Mucosa of rectum (tissue), 2 donors: ENCODE measurements around the gene PPDPF.
"Not testable (repeated sequence)": the region's sequence is repeated elsewhere in the genome, so short reads cannot be mapped to it uniquely, and the experiment has no call there.

ENCODE experiments used
- H3K27ac ChIP-seq, 2 donors: one replicate each; pipeline ENCODE4 v1.7.0; 2013; ENCODE audit warnings: inconsistent platforms in 2 of 2, low read depth in 2 of 2, low read length in 2 of 2
- H3K27me3 ChIP-seq, 2 donors: one replicate each; pipeline ENCODE4 v1.7.0; 2013; ENCODE audit warnings: low read length in 2 of 2; ENCODE audit not compliant: control insufficient read depth in 2 of 2, insufficient read depth in 2 of 2
- H3K36me3 ChIP-seq, 2 donors: one replicate each; pipeline ENCODE4 v1.7.0; 2013; ENCODE audit warnings: low read length in 2 of 2; ENCODE audit not compliant: control insufficient read depth in 2 of 2, insufficient read depth in 2 of 2
- H3K4me1 ChIP-seq, 2 donors: one replicate each; pipeline ENCODE4 v1.7.0; 2013; ENCODE audit warnings: low read length in 2 of 2, mild to moderate bottlenecking in 1 of 2; ENCODE audit not compliant: control insufficient read depth in 2 of 2, insufficient read depth in 2 of 2
- H3K4me3 ChIP-seq, 2 donors: one replicate each; pipeline ENCODE4 v1.7.0; 2013; ENCODE audit warnings: low read length in 2 of 2
- H3K9ac ChIP-seq, 2 donors: one replicate each; pipeline ENCODE4 v1.7.0; 2013; ENCODE audit warnings: low read length in 2 of 2, low read depth in 1 of 2, mild to moderate bottlenecking in 1 of 2
- H3K9me3 ChIP-seq, 2 donors: one replicate each; pipeline ENCODE4 v1.7.0; 2013; ENCODE audit warnings: low read length in 2 of 2; ENCODE audit not compliant: control insufficient read depth in 2 of 2
- donor health status: healthy.
- donor health status: Normal muscosa, but diverticular disease.

PPDPF gene

DNA sequence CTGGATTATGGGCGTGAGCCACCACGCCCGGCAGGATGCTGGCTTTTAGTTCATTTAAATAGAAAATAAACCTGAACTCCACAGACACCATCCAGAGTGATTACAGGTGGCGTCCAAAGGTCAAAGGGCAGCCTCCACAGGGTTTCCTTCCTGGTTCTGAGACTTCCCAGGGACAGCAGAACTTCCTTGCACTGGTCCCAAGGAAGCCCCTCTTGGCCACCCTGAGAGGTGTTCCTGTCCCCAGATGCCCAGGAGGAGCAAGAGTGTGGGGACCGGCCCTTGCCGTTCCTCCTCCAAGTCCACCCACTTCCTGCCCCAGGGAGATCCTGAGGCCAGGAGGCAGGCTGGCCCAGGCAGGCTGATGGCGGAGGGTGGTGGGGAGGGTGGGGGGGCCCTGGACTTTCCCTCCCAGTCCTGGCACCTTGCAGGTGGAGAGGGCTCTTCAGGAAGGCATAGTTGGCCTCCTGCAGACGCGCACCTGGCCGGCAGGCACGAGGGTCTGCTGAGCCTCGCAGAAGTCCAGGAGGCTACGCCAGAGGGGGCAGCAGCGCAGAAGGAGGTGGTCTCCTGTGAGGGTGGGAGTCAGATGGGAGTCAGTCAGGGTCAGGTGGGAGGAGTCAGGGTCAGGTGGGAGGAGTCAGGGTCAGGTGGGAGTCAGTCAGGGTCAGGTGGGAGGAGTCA lies 38.4 kb downstream of the PPDPF start:
- no peaks in the 10 kb centered on the region for H3K27me3 ChIP-seq
- peaks cover 18 to 25% of the 10 kb centered on the region in 2 donors for H3K36me3 ChIP-seq
- H3K9me3 ChIP-seq: no peaks in the 10 kb centered on the region
- no peak overlapping the region for H3K27ac ChIP-seq
- no peak overlapping the region for H3K4me3 ChIP-seq
- peaks cover 0 to 2% of the 10 kb centered on the region in 2 donors for H3K4me1 ChIP-seq
- H3K9ac ChIP-seq: no peak overlapping the region

DNA sequence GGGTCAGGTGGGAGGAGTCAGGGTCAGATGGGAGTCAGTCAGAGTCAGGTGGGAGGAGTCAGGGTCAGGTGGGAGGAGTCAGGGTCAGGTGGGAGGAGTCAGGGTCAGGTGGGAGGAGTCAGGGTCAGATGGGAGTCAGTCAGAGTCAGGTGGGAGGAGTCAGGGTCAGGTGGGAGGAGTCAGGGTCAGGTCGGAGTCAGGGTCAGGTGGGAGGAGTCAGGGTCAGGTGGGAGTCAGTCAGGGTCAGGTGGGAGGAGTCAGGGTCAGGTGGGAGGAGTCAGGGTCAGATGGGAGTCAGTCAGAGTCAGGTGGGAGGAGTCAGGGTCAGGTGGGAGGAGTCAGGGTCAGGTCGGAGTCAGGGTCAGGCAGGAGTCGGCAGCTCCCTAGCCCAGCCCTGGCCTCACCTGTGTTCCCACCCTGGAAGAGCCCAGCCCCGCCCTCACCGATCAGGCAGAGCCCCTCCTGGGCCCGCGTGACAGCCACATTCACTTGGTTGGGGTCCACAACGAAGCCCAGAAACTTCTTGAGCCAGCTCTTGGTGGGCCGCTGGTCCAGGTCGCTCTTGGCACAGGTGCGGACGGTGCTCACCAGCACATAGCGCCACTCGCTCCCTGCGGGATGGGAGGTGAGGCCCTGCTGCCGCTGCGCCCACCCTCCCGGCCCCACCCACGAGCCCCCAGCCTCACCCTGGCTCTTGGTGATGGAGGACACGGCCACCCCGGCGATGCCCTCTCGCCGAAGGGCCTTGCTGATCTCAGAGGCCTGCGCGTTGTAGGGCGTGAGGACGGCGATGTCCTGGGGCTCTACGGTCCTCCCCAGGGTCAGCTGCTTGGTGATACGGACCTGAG lies 39.1 kb downstream of the PPDPF start:
- not testable (repeated sequence) for H3K27ac ChIP-seq, H3K27me3 ChIP-seq, H3K9me3 ChIP-seq, H3K4me1 ChIP-seq, H3K9ac ChIP-seq, H3K4me3 ChIP-seq
- peaks cover 22 to 31% of the 10 kb centered on the region in 2 donors for H3K36me3 ChIP-seq

DNA sequence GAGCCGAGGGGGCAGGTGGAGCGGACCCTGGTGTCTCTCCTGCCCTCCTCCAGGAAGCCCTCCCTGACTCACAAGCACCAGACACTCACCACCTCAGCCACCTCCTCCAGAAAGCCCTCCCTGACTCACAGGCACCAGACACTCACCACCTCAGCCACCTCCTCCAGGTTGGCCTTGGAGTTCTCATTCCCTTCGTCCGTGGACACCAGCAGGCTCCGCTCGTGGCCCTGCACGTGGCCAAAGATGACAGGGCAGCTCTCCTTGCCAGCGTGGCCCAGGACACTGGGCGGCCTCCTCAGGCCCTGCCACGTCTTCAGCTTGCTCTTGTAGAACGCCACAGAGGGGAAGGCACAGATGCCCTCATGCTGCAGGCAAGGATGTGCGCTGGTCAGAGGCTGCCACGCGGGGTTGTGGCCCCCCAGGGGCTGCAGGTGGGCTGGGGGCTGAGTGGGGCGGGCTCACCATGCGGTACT lies 39.8 kb downstream of the PPDPF start:
- no peaks in the 10 kb centered on the region for H3K9me3 ChIP-seq
- H3K4me3 ChIP-seq: no peak overlapping the region
- H3K36me3 ChIP-seq: peaks cover 23 to 35% of the 10 kb centered on the region in 2 donors
- H3K4me1 ChIP-seq: peaks cover 0 to 2% of the 10 kb centered on the region in 2 donors
- H3K27me3 ChIP-seq: no peaks in the 10 kb centered on the region
- H3K27ac ChIP-seq: no peak overlapping the region
- no peak overlapping the region for H3K9ac ChIP-seq

DNA sequence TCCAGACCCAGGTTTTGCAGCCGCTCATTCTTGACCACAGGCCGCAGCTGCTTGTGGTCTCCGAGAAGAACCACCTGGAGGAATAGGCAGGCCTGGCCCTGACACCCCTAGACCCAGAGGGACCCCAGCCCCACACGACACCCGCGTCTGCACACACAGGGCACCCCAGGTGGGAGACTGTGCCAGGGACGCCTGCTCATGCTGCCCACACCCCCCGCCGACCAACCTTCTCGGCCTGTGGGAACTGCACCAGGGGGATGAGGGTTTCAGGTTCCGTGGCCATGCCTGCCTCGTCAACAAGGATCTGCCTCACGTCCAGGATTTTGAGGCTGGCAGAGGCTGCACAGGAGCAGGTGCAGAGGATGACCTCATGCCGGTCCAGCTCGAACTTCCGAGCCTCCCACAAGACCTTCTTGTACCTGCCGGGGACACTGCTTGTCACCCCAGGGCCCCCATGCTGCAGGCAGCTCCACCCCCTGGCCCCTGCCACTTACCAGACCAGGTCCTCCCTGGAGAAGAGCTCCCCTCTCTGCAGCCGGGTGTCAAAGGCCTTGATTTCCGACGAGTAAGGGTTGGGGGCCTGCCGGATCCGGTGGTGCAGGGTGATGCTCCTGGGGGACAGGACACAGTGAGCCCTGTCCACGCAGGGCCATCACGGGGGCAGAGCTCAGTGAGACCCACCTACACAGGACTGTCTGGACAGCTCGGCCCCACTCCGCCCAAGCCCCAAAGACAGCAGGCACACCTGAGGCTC lies 40.5 kb downstream of the PPDPF start:
- H3K4me3 ChIP-seq: no peak overlapping the region
- H3K36me3 ChIP-seq: peaks cover 29 to 35% of the 10 kb centered on the region in 2 donors

DNA sequence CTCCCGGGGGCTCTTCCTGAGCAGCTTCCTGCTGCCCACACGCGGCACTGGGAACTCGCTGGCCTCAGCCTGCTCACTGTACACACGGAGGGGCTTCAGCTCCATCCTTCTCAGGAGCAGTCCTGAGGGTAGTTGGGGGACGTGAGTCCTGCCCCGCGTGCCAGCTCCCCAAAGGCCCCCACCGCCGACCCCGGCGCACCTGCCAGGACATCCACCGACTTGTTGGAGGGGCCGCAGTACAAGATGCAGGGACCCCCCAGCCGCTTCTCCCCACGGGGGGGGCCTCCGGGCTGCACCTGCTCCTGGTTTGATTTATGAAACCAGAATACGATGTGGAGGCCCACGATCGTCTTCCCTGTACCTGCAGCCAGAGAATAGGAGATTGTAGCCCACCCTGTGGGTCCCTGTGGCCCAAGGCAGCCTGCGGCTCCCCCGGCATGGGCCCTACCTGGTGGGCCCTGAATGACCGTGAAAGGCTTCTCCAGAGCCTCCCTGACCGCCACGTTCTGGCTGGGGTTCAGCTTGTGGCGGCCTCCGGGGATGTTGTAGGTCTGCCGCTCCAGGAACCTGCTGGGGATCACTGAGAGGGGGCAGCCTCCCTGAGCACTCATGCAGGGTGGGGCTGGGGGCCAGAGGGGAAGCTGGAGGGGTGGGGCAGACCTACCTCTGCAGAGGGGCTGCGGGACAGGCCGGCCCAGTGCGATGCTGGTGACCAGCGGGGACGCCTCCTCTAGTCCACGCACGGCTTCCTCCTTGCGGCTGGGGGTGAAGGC lies 41.2 kb downstream of the PPDPF start:
- Histone ChIP-seq H3K27ac (no peak overlapping the region), H3K27me3 (no peaks in the 10 kb centered on the region), H3K36me3 (peaks cover 30 to 35% of the 10 kb centered on the region in 2 donors), H3K9ac (no peak overlapping the region), H3K9me3 (no peaks in the 10 kb centered on the region), H3K4me3 (no peak overlapping the region), H3K4me1 (peaks cover 0 to 2% of the 10 kb centered on the region in 2 donors)

More for the DNA sequence above, 40.5 kb downstream of the PPDPF start:
- no peak overlapping the region for H3K27ac ChIP-seq
- H3K9me3 ChIP-seq: no peaks in the 10 kb centered on the region
- H3K27me3 ChIP-seq: no peaks in the 10 kb centered on the region
- H3K4me1 ChIP-seq: peaks cover 0 to 2% of the 10 kb centered on the region in 2 donors
- no peak overlapping the region for H3K9ac ChIP-seq

DNA sequence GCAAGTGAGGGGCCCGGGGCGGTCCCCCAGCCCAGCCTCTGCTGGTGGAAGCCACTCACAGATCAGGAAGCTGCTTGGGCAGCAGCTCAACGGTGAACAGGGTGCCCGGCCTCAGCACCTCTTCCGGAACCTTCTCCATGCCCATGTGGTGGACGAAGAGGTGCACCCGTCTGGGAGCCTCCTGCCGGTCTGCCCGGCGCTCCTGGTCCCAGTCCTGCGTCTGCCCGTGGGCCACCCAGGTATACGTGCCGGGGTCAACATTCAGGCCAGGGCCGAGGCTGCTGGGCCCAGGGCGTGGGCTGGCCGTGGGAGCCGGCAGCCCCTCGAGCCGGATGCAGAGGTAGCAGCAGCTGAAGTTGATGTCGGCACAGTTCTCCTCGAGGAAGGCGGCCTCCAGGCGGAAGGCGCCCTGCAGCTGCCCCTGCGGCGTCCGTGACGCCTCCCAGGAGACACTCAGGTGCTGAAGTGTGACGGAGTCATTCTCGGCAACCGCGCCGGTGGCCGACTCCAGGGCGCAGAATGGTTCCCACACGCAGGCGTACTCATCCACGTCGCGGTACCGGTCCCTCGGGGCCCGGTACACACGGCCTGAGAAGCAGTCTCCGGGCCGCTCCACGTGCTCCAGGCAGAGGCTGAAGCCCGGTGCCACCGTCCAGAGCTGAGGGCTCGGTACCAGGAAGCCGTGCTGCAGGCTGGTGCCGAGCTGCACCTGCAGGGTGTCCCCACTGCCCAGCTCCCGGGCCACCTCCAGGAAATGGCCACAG lies 42.1 kb downstream of the PPDPF start:
- Histone ChIP-seq H3K27me3 (no peaks in the 10 kb centered on the region), H3K4me3 (no peak overlapping the region), H3K27ac (no peak overlapping the region), H3K9ac (no peak overlapping the region), H3K4me1 (peaks cover 0 to 2% of the 10 kb centered on the region in 2 donors), H3K9me3 (no peaks in the 10 kb centered on the region), H3K36me3 (peaks cover 30 to 35% of the 10 kb centered on the region in 2 donors)

DNA sequence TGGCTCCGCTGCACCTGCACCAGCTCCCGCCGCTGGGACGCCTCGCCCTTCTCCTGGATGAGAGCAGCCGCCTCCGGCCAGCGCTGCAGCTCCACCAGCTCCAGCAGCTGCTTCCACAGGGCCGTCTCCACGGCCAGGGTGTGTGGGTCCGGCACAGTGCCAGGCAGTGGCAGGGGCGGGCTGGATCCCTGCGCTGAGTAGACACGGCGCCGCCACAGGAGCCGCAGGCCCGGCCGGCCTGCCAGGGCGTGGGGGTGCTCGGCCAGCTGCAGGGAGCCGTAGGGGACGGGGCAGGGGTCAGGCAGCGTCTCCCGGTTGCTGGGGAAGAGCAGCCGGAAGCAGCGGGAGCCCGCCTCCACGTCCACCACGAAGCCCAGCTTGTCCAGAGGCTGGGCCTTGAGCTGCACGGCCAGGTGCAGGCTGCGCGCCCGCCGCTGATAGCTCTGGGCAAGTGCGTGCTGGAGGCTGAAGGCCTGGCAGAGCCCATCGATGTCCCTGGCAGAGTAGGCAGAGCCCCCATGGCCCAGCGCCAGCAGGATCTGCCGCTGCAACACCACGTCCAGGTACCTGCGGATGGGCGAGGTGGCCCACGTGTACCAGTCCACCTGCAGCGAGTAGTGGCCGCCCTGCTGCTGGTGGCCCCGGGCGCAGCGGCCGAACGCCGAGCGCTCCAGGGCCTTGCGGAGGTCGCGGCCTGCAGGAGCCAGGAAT lies 42.8 kb downstream of the PPDPF start:
- Histone ChIP-seq H3K4me3 (no peak overlapping the region), H3K36me3 (peaks cover 30 to 35% of the 10 kb centered on the region in 2 donors), H3K9ac (no peak overlapping the region), H3K27ac (no peak overlapping the region), H3K9me3 (no peaks in the 10 kb centered on the region), H3K4me1 (peaks cover 0 to 4% of the 10 kb centered on the region in 2 donors), H3K27me3 (no peaks in the 10 kb centered on the region)

DNA sequence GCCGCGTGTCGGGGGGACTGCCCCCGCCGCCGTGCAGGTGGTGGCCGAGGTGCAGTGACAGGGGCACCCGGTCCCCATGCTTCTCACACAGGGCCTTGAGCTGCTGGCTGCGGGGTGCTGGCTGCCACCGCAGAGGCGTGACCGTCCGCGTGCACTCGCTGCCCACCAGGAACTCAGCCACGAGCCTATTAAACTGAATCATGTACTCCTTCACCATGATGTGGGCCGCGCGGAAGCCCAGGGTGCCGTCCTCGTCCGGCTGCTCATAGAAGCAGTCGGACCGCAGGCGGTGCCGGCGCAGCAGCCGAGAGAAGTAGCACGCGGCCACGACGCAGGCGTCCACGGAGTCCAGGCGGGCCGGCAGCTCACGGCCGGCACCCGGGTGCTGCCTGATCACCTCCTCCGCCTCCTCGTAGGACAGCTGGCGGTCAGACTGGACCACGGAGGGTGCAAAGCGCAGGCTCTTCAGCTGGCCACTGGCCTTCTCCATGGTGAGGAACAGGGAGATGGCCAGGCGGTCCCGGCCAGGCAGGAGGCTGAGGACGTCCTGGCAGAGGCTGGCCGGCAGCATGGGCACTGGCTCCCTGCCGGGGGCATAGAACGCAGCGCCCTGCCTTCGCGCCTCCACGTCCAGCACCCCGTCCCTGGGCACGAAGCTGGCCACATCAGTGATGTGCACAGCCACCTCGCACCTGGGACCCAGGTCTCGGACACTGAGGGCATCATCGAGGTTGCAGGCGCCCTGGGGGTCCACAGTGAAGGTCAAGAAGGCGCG lies 43.7 kb downstream of the PPDPF start:
- peaks cover 30 to 35% of the 10 kb centered on the region in 2 donors for H3K36me3 ChIP-seq
- no peak overlapping the region for H3K4me3 ChIP-seq
- no peaks in the 10 kb centered on the region for H3K9me3 ChIP-seq
- H3K4me1 ChIP-seq: peaks cover 0 to 5% of the 10 kb centered on the region in 2 donors
- no peaks in the 10 kb centered on the region for H3K27me3 ChIP-seq
- H3K9ac ChIP-seq: no peak overlapping the region
- no peak overlapping the region for H3K27ac ChIP-seq
